ENCODE data around the gene OTOF. TPM values are rescaled to one million over a fixed set of nuclear protein-coding genes. Genes with fewer than 3 reads are reported as not detected.

Gene OTOF
- 9.8 and 12.3 TPM in 2 replicates for total RNA-seq

DNA sequence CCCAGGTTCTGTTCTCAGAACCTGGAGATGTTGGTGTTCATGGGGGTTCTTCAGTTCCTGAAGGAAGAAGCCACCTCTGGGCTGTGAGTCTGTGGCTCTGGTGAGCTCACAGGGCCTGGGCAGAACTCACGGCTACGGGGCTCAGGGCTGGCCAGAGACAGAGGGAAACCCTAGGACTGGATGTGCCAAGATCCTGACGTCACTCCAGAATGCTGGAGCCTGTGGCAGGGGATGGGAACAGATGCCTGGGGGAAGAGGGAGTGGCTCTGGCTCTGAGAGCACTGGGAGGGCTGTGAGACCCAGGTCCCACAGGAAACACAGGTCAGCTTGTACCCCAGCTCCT lies at the start of gene OTOF:
Gene OTOF, minus strand, starts transcription at position 214 of the 343 bp plus-strand sequence.
- no peak for DNase-seq (ENCODE audit: low spot score)
- peak within 1 kb of the TSS; percentile 69 for H3K4me3 Mint-ChIP-seq (ENCODE audit: low read depth)
- H3K36me3 Mint-ChIP-seq (ENCODE audit: low read depth): no peaks in the 10 kb centered on the region
- H3K9me3 Mint-ChIP-seq: no peaks in the 10 kb centered on the region
- peaks cover 5% of the 10 kb centered on the region for H3K4me1 Mint-ChIP-seq (ENCODE audit: low read depth)
- peak within 1 kb of the TSS; percentile 77 for H3K27ac Mint-ChIP-seq
- intact Hi-C loops (cut with micrococcal nuclease): loop anchor here (10.0 kb wide), 1 partner anchor 303 kb away; the partner anchor contains the start of gene GAREM2
- H3K27me3 Mint-ChIP-seq (ENCODE audit: low read depth): no peaks in the 10 kb centered on the region

DNA sequence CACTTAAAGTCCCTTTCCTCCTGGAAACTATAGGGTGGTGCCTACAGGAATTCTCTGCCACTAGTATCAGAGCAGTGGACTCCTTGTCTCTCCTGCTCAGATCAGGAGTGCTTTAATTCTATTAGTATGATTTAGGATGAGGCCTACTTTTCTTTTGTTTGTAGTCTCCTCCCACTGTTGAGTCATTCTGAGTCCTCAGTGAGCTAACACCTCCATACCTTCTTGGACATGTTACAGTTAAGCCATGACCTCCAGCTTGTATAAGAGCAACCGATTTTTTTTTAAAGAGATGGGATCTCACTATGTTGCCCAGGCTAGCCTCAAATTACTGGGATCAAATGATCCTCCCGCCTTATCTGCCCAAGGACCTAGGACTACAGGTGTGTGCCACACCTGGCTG lies 48.7 kb upstream of the OTOF start:
- no peaks in the 10 kb centered on the region for H3K9me3 Mint-ChIP-seq
- intact Hi-C loops (cut with micrococcal nuclease): no loop called here
- no peak overlapping the region for H3K4me3 Mint-ChIP-seq (ENCODE audit: low read depth)
- peaks cover 2% of the 10 kb centered on the region for H3K27me3 Mint-ChIP-seq (ENCODE audit: low read depth)
- H3K27ac Mint-ChIP-seq: no peak overlapping the region
- no peak for DNase-seq (ENCODE audit: low spot score)
- no peaks in the 10 kb centered on the region for H3K36me3 Mint-ChIP-seq (ENCODE audit: low read depth)
- H3K4me1 Mint-ChIP-seq (ENCODE audit: low read depth): no peaks in the 10 kb centered on the region

DNA sequence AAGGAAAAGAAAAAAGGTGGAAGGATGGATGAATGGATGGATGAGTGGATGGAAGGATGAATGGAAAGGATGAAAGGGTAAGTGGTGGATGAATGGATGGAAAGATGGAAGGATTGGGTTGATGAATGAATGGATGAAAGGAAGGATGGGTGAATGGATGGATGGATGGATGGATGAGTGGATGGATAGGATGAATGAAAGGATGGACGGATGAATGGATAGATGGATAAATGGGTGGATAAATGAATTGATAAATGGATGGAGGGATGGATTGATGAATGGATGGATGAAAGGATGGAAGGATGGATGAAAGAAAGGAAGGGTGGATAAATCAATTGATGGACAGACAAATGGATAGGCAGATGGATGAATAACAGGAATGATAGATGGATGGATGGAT lies 48.2 kb upstream of the OTOF start:
- H3K4me3 Mint-ChIP-seq (ENCODE audit: low read depth): no peak overlapping the region
- no peaks in the 10 kb centered on the region for H3K9me3 Mint-ChIP-seq
- H3K36me3 Mint-ChIP-seq (ENCODE audit: low read depth): no peaks in the 10 kb centered on the region
- intact Hi-C loops (cut with micrococcal nuclease): no loop called here
- no peak overlapping the region for H3K27ac Mint-ChIP-seq
- DNase-seq (ENCODE audit: low spot score): no peak
- no peaks in the 10 kb centered on the region for H3K4me1 Mint-ChIP-seq (ENCODE audit: low read depth)
- H3K27me3 Mint-ChIP-seq (ENCODE audit: low read depth): peaks cover 2% of the 10 kb centered on the region

DNA sequence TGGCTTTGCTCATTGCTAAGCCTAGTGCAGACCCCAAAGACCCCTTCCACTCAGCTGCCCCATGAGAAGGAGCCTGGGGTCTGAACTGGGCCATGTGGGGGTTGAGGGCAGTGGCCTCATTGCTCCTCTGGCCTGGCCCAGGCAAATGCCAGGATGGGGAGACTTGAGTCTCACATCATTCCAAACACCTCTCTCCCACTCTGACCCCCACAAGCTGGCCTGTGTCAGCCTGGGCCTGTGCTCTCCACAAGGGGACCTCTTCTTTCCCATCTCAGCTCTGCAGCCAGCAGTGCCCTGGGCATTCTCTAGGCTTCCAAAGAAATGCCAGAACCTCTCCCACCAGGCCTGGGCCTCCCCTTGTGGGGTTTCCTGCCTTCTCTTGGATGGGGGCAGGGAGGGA lies 45.8 kb upstream of the OTOF start:
- Mint-ChIP-seq H3K9me3 (no peaks in the 10 kb centered on the region), H3K27ac (no peak overlapping the region), H3K4me3 (ENCODE audit: low read depth) (no peak overlapping the region), H3K4me1 (ENCODE audit: low read depth) (peaks cover 8% of the 10 kb centered on the region), H3K36me3 (ENCODE audit: low read depth) (no peaks in the 10 kb centered on the region), H3K27me3 (ENCODE audit: low read depth) (peaks cover 8% of the 10 kb centered on the region)
- intact Hi-C loops (cut with micrococcal nuclease): no loop called here
- no peak for DNase-seq (ENCODE audit: low spot score)

DNA sequence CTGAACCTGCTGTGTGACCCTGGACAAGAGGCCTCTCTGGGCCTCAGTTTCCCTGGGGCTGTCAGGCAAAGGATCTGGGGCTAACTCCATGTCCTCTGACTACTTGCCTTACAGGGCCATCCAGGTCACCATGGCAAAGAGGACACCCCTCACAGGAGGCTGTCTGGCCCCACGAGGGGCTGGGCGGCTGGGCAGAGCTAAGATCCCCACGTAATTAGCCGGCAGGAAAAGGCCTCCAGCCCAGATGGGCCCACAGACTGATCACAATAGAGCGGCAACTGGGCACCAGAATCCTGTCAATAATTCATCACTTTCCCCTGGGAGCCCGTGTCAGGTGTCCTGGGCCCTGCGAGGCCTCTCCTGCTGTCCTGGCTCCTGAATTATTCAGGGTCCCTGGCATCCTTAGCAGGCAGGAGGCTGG lies 44.8 kb upstream of the OTOF start:
- peaks cover 8% of the 10 kb centered on the region for H3K4me1 Mint-ChIP-seq (ENCODE audit: low read depth)
- no peak for DNase-seq (ENCODE audit: low spot score)

DNA sequence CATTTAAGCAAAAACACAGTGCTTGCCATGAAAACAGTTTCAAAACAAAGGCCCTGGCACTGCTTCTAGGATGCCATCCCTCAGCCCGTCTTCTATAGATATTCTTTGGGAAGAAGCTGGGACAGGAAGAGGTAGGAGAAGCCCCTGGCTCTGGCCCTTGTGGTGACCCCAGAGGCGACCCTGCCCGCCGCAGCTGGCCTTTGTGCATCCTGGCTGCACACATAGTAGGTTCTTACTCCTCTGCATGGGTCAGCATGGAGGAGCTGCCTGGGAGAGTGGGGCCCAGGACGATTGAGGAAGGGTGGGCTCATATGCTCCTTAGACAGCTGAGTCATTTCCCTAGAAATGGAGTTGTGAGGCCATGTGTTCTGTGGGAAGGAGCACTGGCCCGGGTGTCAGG lies 44.4 kb upstream of the OTOF start:
- intact Hi-C loops (cut with micrococcal nuclease): no loop called here
- no peaks in the 10 kb centered on the region for H3K36me3 Mint-ChIP-seq (ENCODE audit: low read depth)
- no peaks in the 10 kb centered on the region for H3K9me3 Mint-ChIP-seq
- no peak for DNase-seq (ENCODE audit: low spot score)
- no peak overlapping the region for H3K4me3 Mint-ChIP-seq (ENCODE audit: low read depth)
- H3K27ac Mint-ChIP-seq: no peak overlapping the region
- H3K4me1 Mint-ChIP-seq (ENCODE audit: low read depth): peaks cover 8% of the 10 kb centered on the region
- H3K27me3 Mint-ChIP-seq (ENCODE audit: low read depth): peaks cover 8% of the 10 kb centered on the region

More for the DNA sequence above, 44.8 kb upstream of the OTOF start:
- Mint-ChIP-seq H3K27me3 (ENCODE audit: low read depth) (peaks cover 8% of the 10 kb centered on the region), H3K36me3 (ENCODE audit: low read depth) (no peaks in the 10 kb centered on the region), H3K9me3 (no peaks in the 10 kb centered on the region), H3K4me3 (ENCODE audit: low read depth) (no peak overlapping the region), H3K27ac (no peak overlapping the region)
- intact Hi-C loops (cut with micrococcal nuclease): no loop called here

DNA sequence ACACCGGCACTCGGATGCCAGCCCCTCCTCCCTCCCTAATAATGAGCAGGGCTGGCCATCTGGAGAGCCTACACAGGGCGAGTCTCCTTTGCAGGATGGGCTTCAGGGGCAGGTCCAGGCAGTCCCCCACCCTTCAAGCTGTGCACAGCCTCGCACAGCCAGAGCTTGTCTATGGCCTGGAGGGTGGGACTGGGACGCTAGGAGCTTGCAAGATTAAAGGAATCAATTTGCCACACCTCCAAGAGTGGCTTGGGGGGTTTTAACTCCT lies 43.9 kb upstream of the OTOF start:
- intact Hi-C loops (cut with micrococcal nuclease): no loop called here
- Mint-ChIP-seq H3K9me3 (no peaks in the 10 kb centered on the region), H3K27ac (no peak overlapping the region), H3K4me3 (ENCODE audit: low read depth) (no peak overlapping the region), H3K36me3 (ENCODE audit: low read depth) (no peaks in the 10 kb centered on the region), H3K27me3 (ENCODE audit: low read depth) (peaks cover 8% of the 10 kb centered on the region), H3K4me1 (ENCODE audit: low read depth) (peaks cover 8% of the 10 kb centered on the region)
- DNase-seq (ENCODE audit: low spot score): no peak

DNA sequence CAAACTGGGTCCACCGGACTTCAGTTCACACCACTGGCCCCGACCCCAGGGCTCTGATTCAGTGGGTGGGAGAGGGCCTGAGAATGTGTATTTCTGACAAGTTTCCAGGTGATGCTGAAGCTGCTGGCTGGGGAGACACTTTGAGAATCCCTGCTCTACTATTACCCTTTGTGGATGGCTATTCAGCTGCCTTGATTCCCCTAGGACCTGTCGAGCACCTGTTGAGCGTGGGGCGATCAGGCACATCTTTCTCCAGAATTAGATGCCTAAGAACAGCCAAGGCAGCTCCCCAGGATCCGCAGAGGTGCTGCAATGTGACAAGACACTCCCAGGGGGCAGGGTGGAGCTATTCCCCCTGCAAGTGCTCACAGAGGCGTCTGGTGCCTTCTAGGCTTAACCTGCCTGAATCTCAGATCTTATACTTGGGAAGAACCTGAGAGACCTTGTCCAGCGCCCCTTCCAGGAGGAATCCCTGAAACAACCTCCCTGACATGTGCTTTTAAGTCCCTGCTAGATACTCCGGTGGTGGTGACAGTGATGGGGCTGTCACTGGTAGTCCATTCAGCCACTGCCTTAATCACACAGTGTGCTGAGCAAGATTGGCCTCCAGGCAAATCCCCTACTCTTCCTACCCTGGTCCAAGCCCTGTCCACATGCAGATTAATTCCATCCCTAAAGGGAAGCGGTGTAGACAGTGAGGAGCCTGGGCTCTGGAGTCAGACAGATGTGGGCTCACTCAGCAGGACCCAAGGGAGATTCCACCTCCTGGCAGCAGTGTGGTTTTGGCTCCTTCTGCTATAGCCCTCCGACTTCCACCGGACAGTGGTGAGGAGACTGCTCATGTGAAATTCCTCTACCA lies 43.4 kb upstream of the OTOF start:
- H3K36me3 Mint-ChIP-seq (ENCODE audit: low read depth): no peaks in the 10 kb centered on the region
- peaks cover 8% of the 10 kb centered on the region for H3K4me1 Mint-ChIP-seq (ENCODE audit: low read depth)
- H3K27me3 Mint-ChIP-seq (ENCODE audit: low read depth): peaks cover 8% of the 10 kb centered on the region
- no peaks in the 10 kb centered on the region for H3K9me3 Mint-ChIP-seq
- H3K27ac Mint-ChIP-seq: no peak overlapping the region
- H3K4me3 Mint-ChIP-seq (ENCODE audit: low read depth): no peak overlapping the region
- intact Hi-C loops (cut with micrococcal nuclease): no loop called here
- no peak for DNase-seq (ENCODE audit: low spot score)

DNA sequence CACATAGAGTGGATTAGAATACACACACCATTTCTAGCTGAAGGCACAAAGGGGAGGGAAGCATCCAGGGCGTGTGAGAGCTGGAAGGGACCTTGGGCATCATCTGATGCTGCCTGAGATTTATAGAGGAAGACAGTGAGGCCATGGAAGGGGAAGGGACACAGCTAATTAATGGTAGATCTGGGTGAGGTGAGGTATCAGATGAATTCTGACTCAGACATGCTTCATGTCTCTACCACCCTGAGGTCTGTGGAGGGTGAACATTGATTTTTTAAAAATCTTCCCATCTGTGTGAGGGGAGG lies 42.2 kb upstream of the OTOF start:
- Mint-ChIP-seq H3K9me3 (no peaks in the 10 kb centered on the region), H3K4me1 (ENCODE audit: low read depth) (peaks cover 8% of the 10 kb centered on the region), H3K27me3 (ENCODE audit: low read depth) (peaks cover 8% of the 10 kb centered on the region), H3K4me3 (ENCODE audit: low read depth) (no peak overlapping the region), H3K36me3 (ENCODE audit: low read depth) (no peaks in the 10 kb centered on the region), H3K27ac (no peak overlapping the region)
- intact Hi-C loops (cut with micrococcal nuclease): no loop called here
- no peak for DNase-seq (ENCODE audit: low spot score)

DNA sequence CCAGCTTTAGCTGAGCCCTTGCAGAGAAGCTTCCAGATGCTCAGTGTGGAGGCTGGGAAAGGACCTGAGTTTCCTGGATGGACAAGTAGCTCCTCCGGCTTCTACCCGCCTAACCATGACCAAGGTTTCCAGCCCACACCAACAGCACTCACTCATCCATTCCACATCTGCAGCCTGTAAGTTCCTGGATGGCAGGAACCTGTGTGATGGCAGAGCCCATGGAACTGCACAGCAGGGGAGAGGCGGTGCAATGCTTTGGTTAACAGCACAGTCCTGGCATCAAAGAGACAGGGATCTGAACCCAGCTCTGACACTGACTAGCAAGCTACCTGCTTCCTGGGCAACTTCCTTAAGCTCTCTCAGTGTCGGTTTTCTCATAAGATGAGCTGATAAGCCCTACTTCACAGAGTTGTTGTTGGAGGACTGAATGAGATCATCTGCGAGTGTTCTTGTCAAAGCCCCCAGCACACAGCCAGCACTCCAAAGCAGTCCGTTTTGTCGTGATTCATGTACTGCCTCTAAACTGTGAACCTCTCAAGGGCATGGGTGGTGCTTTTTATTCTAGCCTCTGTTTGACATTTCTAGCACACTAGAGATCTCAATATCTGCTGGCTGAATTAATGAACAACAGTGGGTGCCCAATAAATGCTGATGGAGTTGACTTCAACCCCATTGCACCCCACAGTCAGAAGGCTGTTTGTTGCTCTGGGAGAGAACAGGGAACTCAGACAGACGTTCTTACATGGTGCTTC lies 41.6 kb upstream of the OTOF start:
- Mint-ChIP-seq H3K27ac (no peak overlapping the region), H3K9me3 (no peaks in the 10 kb centered on the region), H3K36me3 (ENCODE audit: low read depth) (no peaks in the 10 kb centered on the region), H3K4me1 (ENCODE audit: low read depth) (peaks cover 8% of the 10 kb centered on the region), H3K4me3 (ENCODE audit: low read depth) (no peak overlapping the region), H3K27me3 (ENCODE audit: low read depth) (peaks cover 8% of the 10 kb centered on the region)
- intact Hi-C loops (cut with micrococcal nuclease): no loop called here
- no peak for DNase-seq (ENCODE audit: low spot score)

DNA sequence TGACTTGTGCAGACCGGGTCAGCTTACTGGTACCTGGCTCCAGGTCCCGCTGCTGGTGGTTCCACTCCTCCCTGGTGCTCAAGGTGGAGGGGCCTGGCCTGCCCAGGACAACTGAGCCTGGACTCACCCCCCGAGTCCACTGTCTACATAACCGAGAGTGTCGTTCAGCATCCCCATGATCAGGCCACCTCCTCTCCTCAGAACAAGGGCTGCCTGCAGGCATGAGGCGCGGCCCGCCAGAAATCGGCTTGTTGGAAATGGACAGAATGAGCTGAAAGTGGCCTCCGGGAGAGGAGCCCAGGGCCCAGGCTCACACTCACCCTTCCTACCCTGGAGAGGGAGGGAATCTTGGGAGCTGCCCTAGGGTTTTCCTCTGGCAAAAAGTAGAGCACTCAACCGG lies 38.9 kb upstream of the OTOF start:
- H3K4me1 Mint-ChIP-seq (ENCODE audit: low read depth): peaks cover 8% of the 10 kb centered on the region
- no peaks in the 10 kb centered on the region for H3K36me3 Mint-ChIP-seq (ENCODE audit: low read depth)
- peaks cover 8% of the 10 kb centered on the region for H3K27me3 Mint-ChIP-seq (ENCODE audit: low read depth)
- no peak for DNase-seq (ENCODE audit: low spot score)
- intact Hi-C loops (cut with micrococcal nuclease): no loop called here
- no peak overlapping the region for H3K4me3 Mint-ChIP-seq (ENCODE audit: low read depth)
- H3K9me3 Mint-ChIP-seq: no peaks in the 10 kb centered on the region
- H3K27ac Mint-ChIP-seq: no peak overlapping the region

DNA sequence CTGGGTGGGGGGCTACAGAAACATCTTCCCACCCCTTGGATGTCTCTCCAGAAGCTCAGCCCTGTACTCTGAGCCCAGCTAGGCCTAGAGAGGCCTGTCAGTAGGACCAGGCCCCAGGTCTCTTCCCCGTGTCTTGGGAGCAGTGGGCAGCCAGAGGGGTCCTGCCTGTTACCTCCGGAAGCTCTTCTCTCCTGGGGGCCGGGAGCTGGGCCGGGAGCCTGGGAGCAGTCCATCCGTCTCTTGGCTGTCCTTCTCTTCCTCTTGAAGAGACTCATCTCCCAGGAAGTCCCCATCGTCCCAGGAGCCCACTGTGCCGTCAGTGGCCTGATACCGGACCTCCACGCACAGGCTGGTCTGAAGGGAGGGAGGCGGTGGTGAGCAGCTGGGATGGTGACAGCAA lies 38.3 kb upstream of the OTOF start:
- Mint-ChIP-seq H3K36me3 (ENCODE audit: low read depth) (no peaks in the 10 kb centered on the region), H3K4me1 (ENCODE audit: low read depth) (peaks cover 8% of the 10 kb centered on the region), H3K4me3 (ENCODE audit: low read depth) (no peak overlapping the region), H3K27ac (no peak overlapping the region), H3K27me3 (ENCODE audit: low read depth) (peaks cover 6% of the 10 kb centered on the region), H3K9me3 (no peaks in the 10 kb centered on the region)
- no peak for DNase-seq (ENCODE audit: low spot score)
- intact Hi-C loops (cut with micrococcal nuclease): no loop called here

DNA sequence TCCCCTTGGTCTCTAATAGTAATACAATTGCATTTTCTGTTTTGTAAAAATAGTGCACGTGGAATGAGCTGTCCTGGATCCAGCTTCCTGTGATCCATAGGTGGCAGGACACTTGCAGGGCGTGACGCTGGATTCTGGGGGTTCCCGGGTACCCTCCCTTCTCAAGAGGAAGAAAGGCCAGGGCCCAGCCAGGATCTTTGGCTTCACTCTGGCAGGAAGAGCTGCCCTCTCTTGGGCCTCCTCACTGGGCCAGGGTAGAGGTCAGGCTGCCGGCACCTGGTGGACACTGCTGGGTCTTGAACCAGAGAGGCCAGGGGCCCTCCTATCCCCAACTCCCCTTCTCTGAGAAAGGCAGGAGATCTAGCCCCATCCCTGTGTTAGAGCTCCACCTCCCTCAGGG lies 37.8 kb upstream of the OTOF start:
- Mint-ChIP-seq H3K4me3 (ENCODE audit: low read depth) (no peak overlapping the region), H3K27ac (no peak overlapping the region), H3K36me3 (ENCODE audit: low read depth) (no peaks in the 10 kb centered on the region), H3K4me1 (ENCODE audit: low read depth) (peaks cover 8% of the 10 kb centered on the region), H3K27me3 (ENCODE audit: low read depth) (peaks cover 6% of the 10 kb centered on the region), H3K9me3 (no peaks in the 10 kb centered on the region)
- intact Hi-C loops (cut with micrococcal nuclease): no loop called here
- DNase-seq (ENCODE audit: low spot score): no peak
